ENCODE results near the gene GSTM5.
"Not testable (repeated sequence)": the region's sequence is repeated elsewhere in the genome, so short reads cannot be mapped to it uniquely, and the experiment has no call there.

DNA sequence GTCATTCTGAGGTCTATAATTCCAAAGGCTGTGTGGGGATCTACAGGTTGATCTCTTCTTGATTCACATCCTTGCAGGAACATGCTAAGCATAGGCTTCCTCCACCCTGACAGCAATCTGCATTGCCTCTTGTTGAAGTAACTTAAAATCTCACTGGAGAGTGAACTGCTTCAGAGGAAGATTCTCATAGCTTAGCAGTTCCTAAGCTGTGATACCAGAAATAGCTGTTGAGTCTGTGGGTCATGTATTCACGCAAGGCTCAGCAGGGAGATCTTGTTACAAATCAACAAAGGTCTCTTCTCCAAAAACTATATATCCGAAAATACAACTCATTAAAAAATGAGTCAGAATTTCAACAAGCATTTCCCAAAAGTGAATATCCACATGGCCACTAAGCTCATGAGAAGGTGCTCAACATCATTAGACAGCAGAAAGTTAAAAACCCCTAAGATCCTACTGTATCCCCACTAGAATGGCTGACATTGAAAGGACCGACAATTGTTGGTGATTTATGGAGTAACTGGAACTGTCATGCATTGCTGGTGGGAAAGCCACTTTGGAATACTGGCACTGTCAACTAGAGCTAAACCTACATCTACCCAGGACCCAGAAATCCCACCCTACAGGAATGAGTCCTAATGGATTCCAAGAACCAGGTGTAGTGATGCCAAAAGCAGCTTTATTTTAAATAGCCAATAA is 35.2 kb upstream of the GSTM5 start:
- not testable (repeated sequence) for TF ChIP-seq POLR2A (IDR thresholded peaks at IDR 0.05)
- TF ChIP-seq, protein P1, sequence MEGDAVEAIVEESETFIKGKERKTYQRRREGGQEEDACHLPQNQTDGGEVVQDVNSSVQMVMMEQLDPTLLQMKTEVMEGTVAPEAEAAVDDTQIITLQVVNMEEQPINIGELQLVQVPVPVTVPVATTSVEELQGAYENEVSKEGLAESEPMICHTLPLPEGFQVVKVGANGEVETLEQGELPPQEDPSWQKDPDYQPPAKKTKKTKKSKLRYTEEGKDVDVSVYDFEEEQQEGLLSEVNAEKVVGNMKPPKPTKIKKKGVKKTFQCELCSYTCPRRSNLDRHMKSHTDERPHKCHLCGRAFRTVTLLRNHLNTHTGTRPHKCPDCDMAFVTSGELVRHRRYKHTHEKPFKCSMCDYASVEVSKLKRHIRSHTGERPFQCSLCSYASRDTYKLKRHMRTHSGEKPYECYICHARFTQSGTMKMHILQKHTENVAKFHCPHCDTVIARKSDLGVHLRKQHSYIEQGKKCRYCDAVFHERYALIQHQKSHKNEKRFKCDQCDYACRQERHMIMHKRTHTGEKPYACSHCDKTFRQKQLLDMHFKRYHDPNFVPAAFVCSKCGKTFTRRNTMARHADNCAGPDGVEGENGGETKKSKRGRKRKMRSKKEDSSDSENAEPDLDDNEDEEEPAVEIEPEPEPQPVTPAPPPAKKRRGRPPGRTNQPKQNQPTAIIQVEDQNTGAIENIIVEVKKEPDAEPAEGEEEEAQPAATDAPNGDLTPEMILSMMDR (IDR thresholded peaks at IDR 0.05) = not testable (repeated sequence)

Measured in thyroid gland (tissue), 4 donors.